Dermis blood vessel endothelial cell (primary cell): ENCODE results near the gene HMGCS1. TPM values are rescaled to one million over a fixed set of nuclear protein-coding genes. Genes with fewer than 3 reads are reported as not detected.
"Not testable (repeated sequence)": the region's sequence is repeated elsewhere in the genome, so short reads cannot be mapped to it uniquely, and the experiment has no call there.

ENCODE experiments used
- DNase-seq: peaks from one replicate; pipeline ENCODE4 v3.0.0; 2010
- total RNA-seq: library from RNA; depleted of rRNA; stranded (reverse); fragments of >200 nt; gene quantifications from 2 replicates; pipeline ENCODE4 v1.2.3, GENCODE V29; 2014

HMGCS1 gene
- 57.5 and 117 TPM in 2 replicates for total RNA-seq

GRCh38 chr5:43313035-43313853, at the start of gene HMGCS1:
TSS of gene HMGCS1 (minus strand) at chr5:43313412. CDS start at chr5:43298965, 14,447 bp downstream.
- peak; percentile 100 for DNase-seq

DNA sequence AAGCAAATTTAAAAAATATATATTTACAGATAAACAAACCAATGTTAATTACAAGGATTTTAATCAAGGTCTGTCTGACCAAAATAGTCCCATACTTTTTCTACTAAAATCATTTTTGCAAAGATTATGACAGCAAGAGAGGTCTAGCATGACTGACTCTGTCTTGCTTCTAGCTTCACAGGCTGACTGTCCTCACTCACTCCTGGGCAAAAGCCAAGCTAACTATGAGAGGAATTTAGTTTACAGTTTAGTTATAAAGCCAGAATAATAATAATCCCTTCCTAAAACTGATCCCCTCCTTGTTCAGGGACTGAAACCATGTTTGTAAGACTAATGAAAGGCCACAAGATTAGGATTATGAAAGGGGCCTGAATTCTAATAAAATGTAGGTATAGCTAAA, 45.5 kb upstream of the HMGCS1 start:
- DNase-seq: no peak

DNA sequence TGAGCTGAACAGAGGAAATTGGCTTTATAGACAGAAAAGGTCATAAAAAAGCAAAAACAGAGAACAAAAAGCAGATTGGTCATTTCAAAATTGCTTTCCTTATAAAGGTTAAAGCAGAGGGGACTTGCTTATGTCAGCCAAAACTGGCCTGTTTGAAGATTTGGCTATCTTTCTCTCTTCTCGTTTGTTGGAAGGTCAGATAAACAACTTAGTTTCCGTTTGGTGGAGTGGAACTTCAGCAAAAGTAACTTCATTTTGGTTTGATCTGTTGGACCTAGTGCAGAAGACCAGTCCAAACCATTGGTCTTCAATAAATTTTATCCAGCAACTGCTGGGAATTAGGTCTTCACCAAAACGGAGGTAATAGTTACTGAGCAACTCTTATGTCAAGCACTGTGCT, 45.1 kb upstream of the HMGCS1 start:
- DNase-seq: no peak

DNA sequence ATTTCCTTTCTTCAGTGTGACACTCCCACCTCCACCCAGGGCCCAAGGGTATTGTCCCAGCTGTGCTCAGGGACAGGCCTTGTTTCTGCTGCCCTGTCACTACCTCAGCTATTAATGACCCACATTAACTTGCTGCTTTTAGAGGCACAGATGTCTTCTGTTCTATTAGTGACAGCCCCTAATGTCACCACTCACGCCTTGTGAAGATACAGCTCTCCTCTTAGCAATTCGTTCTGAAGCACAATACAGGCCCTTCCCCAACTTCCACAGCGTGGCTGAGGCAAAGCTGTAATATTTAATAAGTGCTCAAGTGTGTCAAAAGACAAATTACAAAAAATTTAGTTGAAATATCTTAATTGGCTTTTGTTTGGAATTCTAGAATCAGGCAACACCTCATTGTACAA, 44.7 kb upstream of the HMGCS1 start:
- DNase-seq: no peak

DNA sequence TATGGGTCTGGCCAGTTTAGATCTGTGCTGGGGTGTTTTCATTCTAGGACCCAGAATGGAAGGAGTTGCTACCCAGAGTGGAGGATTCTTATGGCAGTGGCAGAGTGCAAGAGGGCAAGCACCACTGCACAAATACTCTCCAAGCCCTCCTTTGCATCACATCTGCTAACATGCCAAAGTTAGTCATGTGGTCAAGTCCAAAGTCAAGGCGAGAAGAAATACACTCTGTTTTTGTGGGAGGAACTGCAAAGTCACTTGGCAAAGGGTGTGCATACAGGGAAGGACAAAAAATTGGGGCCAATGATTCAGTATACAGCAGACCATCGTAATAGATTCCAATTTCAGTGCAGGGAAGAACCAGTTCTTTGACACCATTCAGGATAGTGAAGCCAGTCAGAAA, 43.9 kb upstream of the HMGCS1 start:
- DNase-seq: no peak

DNA sequence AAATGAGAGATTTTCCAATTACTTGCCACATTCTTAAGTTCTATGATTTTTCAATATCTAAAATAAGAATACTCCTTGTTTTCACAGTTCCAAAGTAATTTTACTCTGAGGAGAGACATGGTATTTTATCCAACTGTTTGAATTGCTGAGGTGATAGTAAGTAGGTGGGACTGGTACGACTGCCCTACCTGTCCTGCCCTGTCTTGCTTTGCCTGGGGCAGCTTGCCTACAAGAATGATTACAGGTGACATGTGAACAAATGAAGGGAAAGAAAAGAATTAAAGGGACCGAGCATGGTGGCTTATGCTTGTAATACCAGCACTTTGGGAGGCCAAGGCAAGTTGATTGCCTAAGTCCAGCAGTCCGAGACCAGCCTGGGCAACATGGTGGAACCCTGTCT, 41.6 kb upstream of the HMGCS1 start:
- DNase-seq: no peak

- peak; percentile 2 for DNase-seq
These were observed 40.5 kb upstream of the HMGCS1 start for GRCh38 chr5:43353668-43354067.

DNA sequence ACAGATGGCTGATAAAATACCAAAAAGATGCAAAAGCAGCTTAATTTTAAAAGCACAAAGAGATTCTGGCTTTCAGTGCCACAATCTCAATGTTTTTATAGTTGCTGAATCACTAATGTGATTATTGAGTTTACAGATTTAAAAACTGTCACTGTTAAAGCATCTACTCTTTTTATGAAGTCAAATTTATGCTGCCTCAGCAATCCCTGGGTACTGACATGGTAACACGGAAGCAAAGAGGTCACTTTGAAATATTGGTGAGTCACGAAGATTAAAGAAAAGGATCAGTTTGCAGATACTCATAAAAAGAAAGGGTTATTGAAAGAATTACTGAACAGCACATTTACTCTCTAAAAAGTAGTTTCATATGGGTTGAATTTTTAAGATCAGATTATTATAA, 39.7 kb upstream of the HMGCS1 start:
- no peak for DNase-seq

GRCh38 chr5:43352131-43352530, 38.9 kb upstream of the HMGCS1 start:
- no peak for DNase-seq

DNA sequence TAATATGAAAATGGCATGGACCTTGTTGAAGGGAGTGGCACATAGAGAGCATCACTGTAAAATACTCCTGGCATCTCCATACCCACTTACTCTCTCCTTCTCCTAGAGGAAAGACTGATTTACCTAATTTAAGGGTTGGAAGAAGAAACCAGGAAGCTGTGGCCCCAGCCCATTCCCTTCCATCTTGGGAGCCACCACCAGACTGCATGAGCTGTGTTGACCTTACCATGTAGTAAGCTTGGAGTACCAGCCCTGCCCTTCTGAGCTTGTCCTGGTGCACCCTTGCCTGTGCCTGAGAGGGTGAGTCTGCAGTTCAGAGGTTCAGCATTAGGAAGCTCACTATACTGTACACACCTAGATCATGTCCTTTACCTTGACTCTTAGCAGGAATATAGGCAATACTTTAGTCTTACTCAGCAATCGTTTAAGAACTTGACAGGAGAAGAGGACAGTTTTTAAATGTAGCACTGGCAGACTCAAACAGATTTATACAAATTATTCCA, 35.7 kb upstream of the HMGCS1 start:
- DNase-seq: no peak

- DNase-seq: no peak
These were observed 35.0 kb upstream of the HMGCS1 start for GRCh38 chr5:43348207-43348606.

GRCh38 chr5:43338862-43339261, 25.6 kb upstream of the HMGCS1 start:
- DNase-seq: no peak

- no peak for DNase-seq
These were observed 22.9 kb upstream of the HMGCS1 start for GRCh38 chr5:43336159-43336558.

GRCh38 chr5:43335681-43336080, 22.5 kb upstream of the HMGCS1 start:
- DNase-seq: no peak

GRCh38 chr5:43332401-43332800, 19.2 kb upstream of the HMGCS1 start:
- no peak for DNase-seq

DNA sequence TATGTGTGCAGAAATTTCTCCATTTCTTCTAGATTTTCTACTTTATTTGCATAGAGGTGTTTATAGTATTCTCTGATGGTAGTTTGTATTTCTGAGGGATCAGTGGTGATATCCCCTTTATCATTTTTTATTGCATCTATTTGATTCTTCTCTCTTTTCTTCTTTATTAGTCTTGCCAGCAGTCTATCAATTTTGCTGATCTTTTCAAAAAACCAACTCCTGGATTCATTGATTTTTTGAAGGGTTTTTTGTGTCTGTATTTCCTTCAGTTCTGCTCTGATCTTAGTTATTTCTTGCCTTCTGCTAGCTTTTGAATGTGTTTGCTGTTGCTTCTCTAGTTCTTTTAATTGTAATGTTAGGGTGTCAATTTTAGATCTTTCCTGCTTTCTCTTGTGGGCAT, 12.4 kb upstream of the HMGCS1 start:
- not testable (repeated sequence) for DNase-seq

DNA sequence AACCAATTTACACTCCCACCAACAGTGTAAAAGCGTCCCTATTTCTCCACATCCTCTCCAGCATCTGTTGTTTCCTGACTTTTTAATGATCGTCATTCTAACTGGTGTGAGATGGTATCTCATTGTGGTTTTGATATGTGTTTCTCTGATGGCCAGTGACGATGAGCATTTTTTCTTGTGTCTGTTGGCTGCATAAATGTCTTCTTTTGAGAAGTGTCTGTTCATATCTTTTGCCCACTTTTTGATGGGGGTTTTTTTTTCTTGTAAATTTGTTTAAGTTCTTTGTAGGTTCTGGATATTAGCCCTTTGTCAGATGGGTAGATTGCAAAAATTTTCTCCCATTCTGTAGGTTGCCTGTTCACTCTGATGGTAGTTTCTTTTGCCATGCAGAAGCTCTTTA, 10.3 kb upstream of the HMGCS1 start:
- not testable (repeated sequence) for DNase-seq

GRCh38 chr5:43320846-43321245, 7.6 kb upstream of the HMGCS1 start:
- no peak for DNase-seq

DNA sequence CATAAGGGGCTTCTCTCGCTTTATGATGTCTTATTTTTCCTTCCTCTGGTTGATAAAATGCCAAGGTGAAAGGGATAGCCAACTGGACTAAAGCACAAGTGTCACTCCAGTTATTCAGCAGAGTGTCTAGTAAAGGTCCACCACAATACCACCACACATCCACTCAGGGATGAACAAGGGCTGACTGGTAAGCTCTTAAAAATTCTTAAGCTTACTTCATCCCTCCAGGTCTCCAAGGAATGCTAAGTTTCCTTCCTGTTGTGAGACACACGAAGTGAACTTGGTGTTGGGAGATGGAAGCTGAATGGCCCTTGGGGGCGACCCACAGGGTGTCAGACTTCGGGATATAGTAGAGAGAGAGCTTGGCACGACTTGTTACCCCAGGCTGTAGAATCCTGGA, 3.2 kb upstream of the HMGCS1 start:
- DNase-seq: no peak

- DNase-seq: no peak
These were observed 2.5 kb upstream of the HMGCS1 start for GRCh38 chr5:43315682-43316081.

DNA sequence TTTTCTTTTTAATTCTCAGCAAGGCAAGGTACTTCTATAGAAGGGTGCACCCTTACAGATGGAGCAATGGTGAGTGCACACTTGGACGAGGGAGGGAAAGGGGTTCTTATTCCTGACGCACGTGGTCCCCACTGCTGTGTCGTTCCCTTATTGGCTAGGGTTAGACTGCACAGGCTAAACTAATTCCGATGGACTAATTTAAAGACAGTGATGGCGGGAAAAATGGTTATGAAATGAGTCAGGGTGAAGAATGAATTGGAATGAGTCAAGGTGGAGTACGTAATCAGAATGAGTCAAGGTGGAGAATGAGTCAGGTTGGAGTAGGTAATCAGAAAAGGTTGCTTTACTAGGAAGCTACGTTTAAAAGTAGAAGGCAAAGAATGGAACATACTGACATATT, 2.1 kb upstream of the HMGCS1 start:
- no peak for DNase-seq

DNA sequence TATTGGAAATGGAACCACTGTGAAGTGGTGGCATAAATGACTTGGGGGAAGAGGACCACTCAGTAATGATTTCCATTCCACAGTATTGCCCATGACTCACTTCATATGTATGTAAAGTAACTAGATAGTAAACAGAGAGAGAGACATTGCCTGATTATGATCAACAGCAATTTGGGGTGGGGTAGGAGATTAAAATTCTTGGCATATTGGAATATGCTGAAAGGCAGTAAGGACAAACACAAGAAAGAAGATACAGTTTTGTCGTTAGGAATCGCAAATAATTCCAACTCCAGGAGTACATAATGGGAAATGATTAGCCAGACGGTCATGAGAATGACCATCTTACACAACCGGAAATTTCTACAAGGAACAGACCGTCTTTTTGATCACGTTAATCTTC, 1.5 kb upstream of the HMGCS1 start:
- DNase-seq: no peak

DNA sequence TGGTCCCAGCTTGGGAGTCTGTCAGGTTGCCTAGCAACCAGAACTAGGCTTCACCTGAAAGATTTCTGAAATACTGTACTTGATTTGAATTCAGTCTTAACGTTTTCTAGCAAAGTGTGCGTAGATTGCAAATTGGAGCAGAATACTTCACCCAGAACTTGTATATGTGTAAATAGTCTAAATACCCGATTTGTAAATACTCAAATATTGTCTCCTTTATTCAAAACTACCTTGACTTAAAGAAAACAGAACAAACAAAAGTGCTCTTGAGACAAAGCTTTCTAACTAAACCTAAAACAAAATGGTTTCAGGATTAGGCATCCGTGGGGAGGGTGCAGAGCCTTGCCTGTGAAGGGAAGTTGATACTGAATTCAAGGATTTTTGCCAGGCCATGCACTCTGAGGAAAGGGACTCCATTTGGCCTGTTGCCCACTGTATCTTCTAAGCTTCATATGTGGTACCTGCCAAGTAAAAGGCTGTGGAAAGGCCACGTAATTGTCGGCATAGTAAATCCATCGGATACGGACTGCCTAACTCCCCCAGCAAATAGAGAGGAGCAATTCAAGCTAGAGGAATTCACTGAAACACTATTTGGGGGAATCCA, 744 bp upstream of the HMGCS1 start:
- DNase-seq: no peak

- no peak for DNase-seq
These were observed 545 bp downstream of the HMGCS1 start for GRCh38 chr5:43312699-43313034.
